Measurements from ENCODE around the gene ABCC4.
"Not testable (repeated sequence)": the region's sequence is repeated elsewhere in the genome, so short reads cannot be mapped to it uniquely, and the experiment has no call there.

ABCC4 gene

DNA sequence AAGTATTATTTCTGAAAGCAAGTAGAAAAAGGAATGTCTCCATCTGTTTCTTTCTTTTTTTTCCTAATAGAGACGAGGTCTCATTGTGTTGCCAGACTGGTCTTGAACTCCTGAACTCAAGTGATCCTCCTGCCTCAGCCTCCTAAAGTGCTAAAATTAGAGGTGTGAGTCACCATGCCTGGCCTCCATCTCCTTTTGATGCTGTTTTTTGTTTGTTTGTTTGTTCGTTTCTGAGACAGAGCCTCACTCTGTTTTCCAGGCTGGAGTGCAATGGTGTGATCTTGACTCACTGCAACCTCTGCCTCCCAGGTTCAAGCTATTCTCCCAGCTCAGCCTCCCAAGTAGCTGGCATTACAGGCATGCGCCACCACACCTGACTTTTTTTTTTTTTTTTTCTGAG is 14.5 kb upstream of the ABCC4 start:
- H3K4me3 Mint-ChIP-seq: no peak overlapping the region
- no peaks in the 10 kb centered on the region for H3K9me3 Mint-ChIP-seq (ENCODE audit: low read depth)
- no peak overlapping the region for H3K27ac Mint-ChIP-seq
- peaks cover 3% of the 10 kb centered on the region for H3K36me3 Mint-ChIP-seq
- peaks cover 1% of the 10 kb centered on the region for H3K27me3 Mint-ChIP-seq
- no peaks in the 10 kb centered on the region for H3K4me1 Mint-ChIP-seq (ENCODE audit: low read depth)

GRCh38 chr13:95307507-95307906 is 6.3 kb upstream of the ABCC4 start:
- no peaks in the 10 kb centered on the region for H3K27me3 Mint-ChIP-seq
- H3K4me3 Mint-ChIP-seq: no peak overlapping the region
- no peak overlapping the region for H3K27ac Mint-ChIP-seq
- H3K36me3 Mint-ChIP-seq: peaks cover 5% of the 10 kb centered on the region
- peaks cover 3% of the 10 kb centered on the region for H3K4me1 Mint-ChIP-seq (ENCODE audit: low read depth)
- no peaks in the 10 kb centered on the region for H3K9me3 Mint-ChIP-seq (ENCODE audit: low read depth)

DNA sequence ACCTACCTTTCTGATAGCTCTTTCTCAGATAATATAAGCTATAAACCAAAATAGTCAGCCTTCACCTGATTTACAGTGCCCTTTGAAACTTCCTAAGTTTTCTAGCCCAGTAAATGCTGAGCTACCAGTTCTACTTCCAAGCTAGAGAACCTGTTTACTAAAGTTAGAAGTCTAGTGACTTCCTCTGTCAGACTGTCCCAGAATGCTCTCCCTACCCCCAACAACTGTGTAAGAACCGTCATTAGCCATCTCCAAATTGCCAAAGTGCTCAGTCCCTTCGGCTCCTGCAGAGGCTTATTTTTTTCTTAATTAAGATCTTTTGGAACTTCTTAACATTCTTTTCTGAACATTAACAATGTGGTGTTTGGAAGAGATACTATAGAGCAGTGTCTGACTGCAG is 3.2 kb upstream of the ABCC4 start:
- no peaks in the 10 kb centered on the region for H3K27me3 Mint-ChIP-seq
- peaks cover 4% of the 10 kb centered on the region for H3K36me3 Mint-ChIP-seq
- H3K4me1 Mint-ChIP-seq (ENCODE audit: low read depth): peaks cover 22% of the 10 kb centered on the region
- H3K27ac Mint-ChIP-seq: no peak overlapping the region
- no peak overlapping the region for H3K4me3 Mint-ChIP-seq
- no peaks in the 10 kb centered on the region for H3K9me3 Mint-ChIP-seq (ENCODE audit: low read depth)

GRCh38 chr13:95301968-95302393 is 730 bp upstream of the ABCC4 start:
- H3K27me3 Mint-ChIP-seq: no peaks in the 10 kb centered on the region
- peak overlapping the region; percentile 61 for H3K27ac Mint-ChIP-seq
- peaks cover 7% of the 10 kb centered on the region for H3K36me3 Mint-ChIP-seq
- H3K4me3 Mint-ChIP-seq: peak overlapping the region; percentile 85
- H3K4me1 Mint-ChIP-seq (ENCODE audit: low read depth): peaks cover 31% of the 10 kb centered on the region
- no peaks in the 10 kb centered on the region for H3K9me3 Mint-ChIP-seq (ENCODE audit: low read depth)

- Mint-ChIP-seq H3K36me3 (peaks cover 7% of the 10 kb centered on the region), H3K9me3 (ENCODE audit: low read depth) (no peaks in the 10 kb centered on the region), H3K4me1 (ENCODE audit: low read depth) (peaks cover 33% of the 10 kb centered on the region), H3K4me3 (peak overlapping the region; percentile 94), H3K27ac (peak overlapping the region; percentile 91), H3K27me3 (no peaks in the 10 kb centered on the region)
Observed at GRCh38 chr13:95300625-95301182, 547 bp downstream of the ABCC4 start.

DNA sequence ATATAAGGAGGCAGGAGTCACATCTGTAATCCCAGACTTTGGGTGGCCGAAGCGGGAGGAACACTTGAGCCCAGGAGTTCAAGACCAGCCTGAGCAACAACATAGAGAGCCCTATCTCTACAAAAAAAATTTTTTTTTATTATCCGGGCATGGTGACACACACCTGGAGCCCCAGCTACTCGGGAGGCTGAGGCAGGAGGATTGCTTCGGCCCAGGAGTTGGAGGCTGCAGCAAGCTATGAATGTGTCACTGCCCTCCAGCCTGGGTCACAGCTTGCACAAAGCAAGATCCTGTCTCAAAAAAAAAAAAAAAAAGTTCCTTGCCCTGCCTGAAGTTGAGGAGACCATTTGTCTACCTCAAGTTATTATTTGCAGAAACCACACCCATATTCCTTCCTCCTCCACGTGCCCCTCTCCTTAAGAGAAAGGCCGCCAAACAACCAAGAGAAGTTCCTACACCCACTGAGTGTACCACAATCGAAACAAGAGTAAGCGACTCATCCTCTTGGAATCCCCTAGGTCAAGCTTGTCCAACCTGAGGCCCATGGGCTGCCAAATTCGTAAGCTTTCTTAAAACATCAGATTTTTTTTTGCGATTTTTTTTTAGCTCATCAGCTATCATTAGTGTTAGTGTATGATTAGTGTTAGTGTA is 2.2 kb downstream of the ABCC4 start:
- Mint-ChIP-seq H3K27ac (peak overlapping the region; percentile 66), H3K4me1 (ENCODE audit: low read depth) (peaks cover 33% of the 10 kb centered on the region)

DNA sequence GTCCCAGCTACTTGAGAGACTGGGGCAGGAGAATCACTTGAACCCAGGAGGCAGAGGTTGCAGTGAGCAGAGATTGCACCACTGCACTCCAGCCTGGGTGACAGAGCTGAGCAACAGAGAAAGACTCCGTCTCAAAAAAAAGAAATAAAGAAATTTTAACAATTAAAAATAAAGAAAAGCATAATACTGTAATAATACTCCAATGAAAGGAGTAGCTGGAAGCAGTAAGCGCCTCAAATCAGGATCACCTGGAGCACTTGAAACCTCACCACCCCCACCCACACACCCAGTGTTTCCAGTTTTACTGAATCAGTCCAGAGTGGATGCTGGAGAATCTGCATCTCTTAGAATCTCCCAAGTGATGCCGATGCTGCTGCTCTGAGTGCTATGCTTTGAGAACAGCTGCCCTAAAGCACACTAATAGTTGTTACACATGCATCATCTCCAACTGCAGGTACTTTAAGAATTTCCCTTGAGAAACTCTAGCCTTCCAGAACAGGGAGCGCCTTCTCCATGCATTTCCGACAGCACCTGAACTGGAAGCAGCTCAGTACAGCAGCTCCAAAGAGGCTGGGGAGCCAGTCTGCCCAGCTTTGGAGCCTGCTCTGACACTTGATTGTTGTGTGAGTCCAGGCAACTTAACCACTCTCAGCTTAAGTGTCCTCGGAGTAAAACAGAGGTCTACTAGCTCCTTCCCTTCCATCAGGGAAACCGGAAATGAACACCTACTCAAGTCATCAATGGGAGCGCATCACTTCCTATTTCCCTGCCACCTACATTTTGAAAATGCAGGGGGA is 2.9 kb downstream of the ABCC4 start:
- Mint-ChIP-seq H3K9me3 (ENCODE audit: low read depth) (no peaks in the 10 kb centered on the region), H3K4me3 (no peak overlapping the region), H3K27me3 (no peaks in the 10 kb centered on the region), H3K36me3 (peaks cover 5% of the 10 kb centered on the region), H3K4me1 (ENCODE audit: low read depth) (peaks cover 33% of the 10 kb centered on the region), H3K27ac (no peak overlapping the region)

More for the DNA sequence above, 2.2 kb downstream of the ABCC4 start:
- no peaks in the 10 kb centered on the region for H3K27me3 Mint-ChIP-seq
- peak overlapping the region; percentile 94 for H3K4me3 Mint-ChIP-seq
- no peaks in the 10 kb centered on the region for H3K9me3 Mint-ChIP-seq (ENCODE audit: low read depth)
- peaks cover 5% of the 10 kb centered on the region for H3K36me3 Mint-ChIP-seq

- H3K27me3 Mint-ChIP-seq: no peaks in the 10 kb centered on the region
- peaks cover 23% of the 10 kb centered on the region for H3K4me1 Mint-ChIP-seq (ENCODE audit: low read depth)
- no peaks in the 10 kb centered on the region for H3K9me3 Mint-ChIP-seq (ENCODE audit: low read depth)
- H3K4me3 Mint-ChIP-seq: no peak overlapping the region
- peaks cover 5% of the 10 kb centered on the region for H3K36me3 Mint-ChIP-seq
- no peak overlapping the region for H3K27ac Mint-ChIP-seq
Observed at GRCh38 chr13:95296326-95296925, 4.8 kb downstream of the ABCC4 start.

- Mint-ChIP-seq H3K36me3 (peaks cover 8% of the 10 kb centered on the region), H3K4me1 (ENCODE audit: low read depth) (peaks cover 17% of the 10 kb centered on the region), H3K27ac (no peak overlapping the region), H3K4me3 (no peak overlapping the region), H3K9me3 (ENCODE audit: low read depth) (no peaks in the 10 kb centered on the region), H3K27me3 (no peaks in the 10 kb centered on the region)
Observed at GRCh38 chr13:95295026-95295425, 6.2 kb downstream of the ABCC4 start.

DNA sequence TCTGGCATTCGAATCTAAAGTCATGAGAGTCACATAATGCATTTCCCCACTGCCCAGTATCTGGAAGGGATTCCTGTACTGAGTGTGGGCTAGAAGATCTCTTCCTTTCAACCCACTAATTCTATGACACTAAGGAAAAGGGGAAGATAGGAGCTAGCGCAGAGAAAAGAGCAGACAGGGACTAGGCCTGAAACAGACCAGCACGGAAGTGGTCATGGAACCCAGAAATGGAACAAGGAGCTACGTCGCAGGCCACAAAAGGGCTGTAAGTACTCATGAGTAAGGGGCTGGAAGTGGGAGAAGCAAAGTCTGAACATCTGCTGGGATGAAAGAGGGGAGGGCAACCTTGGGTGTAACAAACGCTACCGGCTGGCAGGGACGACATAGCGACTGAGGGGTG is 8.6 kb downstream of the ABCC4 start:
- no peaks in the 10 kb centered on the region for H3K9me3 Mint-ChIP-seq (ENCODE audit: low read depth)
- H3K27me3 Mint-ChIP-seq: no peaks in the 10 kb centered on the region
- peaks cover 5% of the 10 kb centered on the region for H3K4me1 Mint-ChIP-seq (ENCODE audit: low read depth)
- H3K36me3 Mint-ChIP-seq: peaks cover 8% of the 10 kb centered on the region
- H3K4me3 Mint-ChIP-seq: no peak overlapping the region
- no peak overlapping the region for H3K27ac Mint-ChIP-seq

DNA sequence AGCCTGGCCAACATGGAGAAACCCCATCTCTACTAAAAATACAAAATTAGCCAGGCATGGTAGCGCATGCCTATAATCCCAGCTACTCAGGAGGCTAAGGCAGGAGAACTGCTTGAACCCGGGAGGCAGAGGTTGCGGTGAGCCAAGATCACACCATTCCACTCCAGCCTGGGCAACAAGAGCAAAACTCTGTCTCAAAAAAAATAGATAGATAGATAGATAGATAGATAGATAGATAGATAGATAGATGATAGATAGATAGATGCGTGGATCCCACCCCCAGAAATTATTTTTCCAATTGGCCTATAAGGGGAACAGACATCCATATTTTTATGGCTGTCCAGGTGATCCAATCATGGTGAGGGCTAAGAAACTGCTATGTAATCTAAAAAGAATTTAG is 11.3 kb downstream of the ABCC4 start:
- not testable (repeated sequence) for H3K4me1 Mint-ChIP-seq (ENCODE audit: low read depth); H3K36me3 Mint-ChIP-seq; H3K4me3 Mint-ChIP-seq; H3K9me3 Mint-ChIP-seq (ENCODE audit: low read depth); H3K27ac Mint-ChIP-seq; H3K27me3 Mint-ChIP-seq

DNA sequence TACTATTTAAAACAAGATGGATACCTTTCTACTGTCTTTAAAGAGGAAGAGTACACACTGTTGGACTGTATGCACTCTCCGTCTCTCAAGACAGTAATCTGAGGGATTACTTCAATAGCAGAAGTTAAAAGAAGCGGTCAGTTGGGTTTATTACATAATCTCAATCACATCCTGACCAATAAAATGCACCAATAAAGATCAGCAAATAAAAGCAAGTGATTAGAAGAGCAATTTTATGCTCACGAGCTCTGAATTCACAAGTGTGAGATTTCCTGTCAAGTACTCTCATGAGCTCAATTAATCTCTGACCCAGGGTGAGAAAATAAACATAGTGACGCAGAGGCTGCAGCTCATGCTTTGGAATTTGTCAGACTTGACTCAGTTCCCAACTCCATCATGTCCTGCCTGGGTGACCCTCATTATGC is 12.2 kb downstream of the ABCC4 start:
- H3K4me1 Mint-ChIP-seq (ENCODE audit: low read depth): peaks cover 2% of the 10 kb centered on the region
- peaks cover 8% of the 10 kb centered on the region for H3K36me3 Mint-ChIP-seq
- H3K27me3 Mint-ChIP-seq: no peaks in the 10 kb centered on the region
- H3K27ac Mint-ChIP-seq: no peak overlapping the region
- H3K4me3 Mint-ChIP-seq: no peak overlapping the region
- no peaks in the 10 kb centered on the region for H3K9me3 Mint-ChIP-seq (ENCODE audit: low read depth)

DNA sequence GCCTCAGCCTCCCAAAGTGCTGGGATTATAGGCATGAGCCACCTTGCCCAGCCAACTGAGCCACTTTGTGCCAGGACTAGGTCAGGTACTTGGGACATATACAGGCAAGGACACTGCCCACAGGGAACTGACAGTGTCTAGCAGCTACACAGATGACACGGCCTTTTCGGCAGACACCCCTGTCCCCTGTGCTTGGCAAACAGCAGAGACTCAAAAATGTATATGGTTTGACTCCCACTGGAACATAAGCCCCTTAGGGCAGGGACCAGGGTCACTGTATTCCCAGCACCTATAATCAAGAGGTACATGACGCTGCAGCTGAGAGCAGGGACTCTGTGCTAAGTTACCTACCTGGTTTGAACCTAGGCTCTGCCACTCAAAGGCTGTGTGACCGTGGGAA is 16.8 kb downstream of the ABCC4 start:
- Mint-ChIP-seq H3K9me3 (ENCODE audit: low read depth) (no peaks in the 10 kb centered on the region), H3K36me3 (peaks cover 5% of the 10 kb centered on the region), H3K27ac (no peak overlapping the region), H3K4me3 (no peak overlapping the region), H3K4me1 (ENCODE audit: low read depth) (peaks cover 6% of the 10 kb centered on the region), H3K27me3 (no peaks in the 10 kb centered on the region)

- Mint-ChIP-seq H3K27me3 (no peaks in the 10 kb centered on the region), H3K4me1 (ENCODE audit: low read depth) (peaks cover 10% of the 10 kb centered on the region), H3K9me3 (ENCODE audit: low read depth) (no peaks in the 10 kb centered on the region), H3K4me3 (no peak overlapping the region), H3K27ac (no peak overlapping the region), H3K36me3 (no peaks in the 10 kb centered on the region)
Observed at GRCh38 chr13:95279016-95279415, 22.2 kb downstream of the ABCC4 start.

GRCh38 chr13:95276037-95276505 is 25.2 kb downstream of the ABCC4 start:
- Mint-ChIP-seq H3K27ac (no peak overlapping the region), H3K4me1 (ENCODE audit: low read depth) (peaks cover 10% of the 10 kb centered on the region), H3K4me3 (no peak overlapping the region), H3K36me3 (peaks cover 9% of the 10 kb centered on the region), H3K9me3 (ENCODE audit: low read depth) (no peaks in the 10 kb centered on the region), H3K27me3 (no peaks in the 10 kb centered on the region)

Data from activated naive CD8-positive, alpha-beta T cell (primary cell).